ENCODE data around the gene STK32C. TPM values are rescaled to one million over a fixed set of nuclear protein-coding genes. Genes with fewer than 3 reads are reported as not detected.

The STK32C gene
- total RNA-seq, 1 donor from 2014 or later = 2.5 TPM

DNA sequence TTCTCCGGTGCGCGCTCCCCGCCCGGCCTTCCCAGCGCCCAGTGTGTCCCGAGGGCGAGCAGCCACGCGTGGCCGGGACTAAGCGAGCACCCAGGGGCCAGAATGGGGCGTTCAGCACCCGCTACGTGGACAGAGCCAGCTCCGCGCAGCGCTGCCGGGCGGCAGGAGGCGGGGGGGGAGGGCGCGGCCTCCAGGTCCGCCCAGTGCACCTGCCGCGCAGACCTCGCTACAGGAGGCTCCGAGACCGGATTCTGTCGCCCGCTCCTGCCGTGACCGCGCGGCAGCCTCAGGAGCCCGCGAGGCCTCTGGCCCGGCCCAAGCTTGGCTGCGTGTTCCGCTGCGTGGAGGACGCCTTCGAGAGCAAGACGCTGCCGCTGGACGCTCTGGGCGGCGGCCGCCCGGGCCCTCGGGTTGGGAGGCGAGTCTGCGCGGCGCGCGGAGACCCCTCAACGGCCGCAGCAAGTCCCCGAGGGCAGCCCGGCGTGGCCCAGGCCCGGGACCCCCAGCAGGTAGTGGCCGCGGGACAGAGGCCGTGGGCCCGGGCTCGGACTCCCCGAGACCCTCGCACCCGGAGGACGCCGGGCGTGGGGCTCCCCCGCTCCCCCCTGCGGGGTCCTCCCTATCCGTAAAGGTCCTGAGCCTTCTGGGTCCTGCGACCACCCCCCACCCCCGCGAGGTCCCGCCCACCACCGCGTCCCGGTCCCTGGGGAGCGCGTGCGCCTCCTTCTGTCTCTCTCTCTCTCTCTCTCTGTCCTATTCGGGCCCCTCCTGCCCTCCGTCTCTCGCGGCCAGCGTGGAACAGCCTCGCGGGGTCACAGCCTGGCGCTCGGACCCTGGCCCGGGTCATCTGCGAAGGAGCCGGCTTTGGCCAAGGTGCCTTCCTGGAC lies 121.9 kb downstream of the STK32C start:
- no peaks in the 10 kb centered on the region for H3K9me3 ChIP-seq (ENCODE audit: low read depth)
- peak overlapping the region; percentile 86 for H3K4me3 ChIP-seq
- no peaks in the 10 kb centered on the region for H3K79me2 ChIP-seq (ENCODE audit: low read depth)
- Mint-ChIP-seq H3K36me3 (peaks cover 20% of the 10 kb centered on the region), H3K9me3 (no peaks in the 10 kb centered on the region), H3K4me1 (peaks cover 15% of the 10 kb centered on the region), H3K4me3 (peak overlapping the region; percentile 70), H3K27ac (no peak overlapping the region), H3K27me3 (ENCODE audit: insufficient read depth, low read depth) (peaks cover 29% of the 10 kb centered on the region)
- H3K9ac ChIP-seq = no peak overlapping the region
- no peaks in the 10 kb centered on the region for H3K36me3 ChIP-seq
- H3K4me1 ChIP-seq = peaks cover 6% of the 10 kb centered on the region
- peak overlapping the region; percentile 81 for H3K4me2 ChIP-seq
- peaks cover 91% of the 10 kb centered on the region for H3K27me3 ChIP-seq
- peaks cover 9% of the 10 kb centered on the region for H3F3A ChIP-seq (ENCODE audit: low read depth)
- no peak overlapping the region for H2AFZ ChIP-seq (replicated peaks)
- peaks cover 58% of the 10 kb centered on the region for H4K20me1 ChIP-seq (ENCODE audit: low read depth)
- DNase-seq (ENCODE audit: low spot score) = peak; percentile 84
- TF ChIP-seq EZH2phosphoT487 (IDR thresholded peaks at IDR 0.05) = peak; percentile 90
- TF ChIP-seq, protein P1, sequence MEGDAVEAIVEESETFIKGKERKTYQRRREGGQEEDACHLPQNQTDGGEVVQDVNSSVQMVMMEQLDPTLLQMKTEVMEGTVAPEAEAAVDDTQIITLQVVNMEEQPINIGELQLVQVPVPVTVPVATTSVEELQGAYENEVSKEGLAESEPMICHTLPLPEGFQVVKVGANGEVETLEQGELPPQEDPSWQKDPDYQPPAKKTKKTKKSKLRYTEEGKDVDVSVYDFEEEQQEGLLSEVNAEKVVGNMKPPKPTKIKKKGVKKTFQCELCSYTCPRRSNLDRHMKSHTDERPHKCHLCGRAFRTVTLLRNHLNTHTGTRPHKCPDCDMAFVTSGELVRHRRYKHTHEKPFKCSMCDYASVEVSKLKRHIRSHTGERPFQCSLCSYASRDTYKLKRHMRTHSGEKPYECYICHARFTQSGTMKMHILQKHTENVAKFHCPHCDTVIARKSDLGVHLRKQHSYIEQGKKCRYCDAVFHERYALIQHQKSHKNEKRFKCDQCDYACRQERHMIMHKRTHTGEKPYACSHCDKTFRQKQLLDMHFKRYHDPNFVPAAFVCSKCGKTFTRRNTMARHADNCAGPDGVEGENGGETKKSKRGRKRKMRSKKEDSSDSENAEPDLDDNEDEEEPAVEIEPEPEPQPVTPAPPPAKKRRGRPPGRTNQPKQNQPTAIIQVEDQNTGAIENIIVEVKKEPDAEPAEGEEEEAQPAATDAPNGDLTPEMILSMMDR (IDR thresholded peaks at IDR 0.05) = no peak
- peak; percentile 84 for TF ChIP-seq EZH2 (IDR thresholded peaks at IDR 0.05)
- no peak overlapping the region for H3K27ac ChIP-seq

DNA sequence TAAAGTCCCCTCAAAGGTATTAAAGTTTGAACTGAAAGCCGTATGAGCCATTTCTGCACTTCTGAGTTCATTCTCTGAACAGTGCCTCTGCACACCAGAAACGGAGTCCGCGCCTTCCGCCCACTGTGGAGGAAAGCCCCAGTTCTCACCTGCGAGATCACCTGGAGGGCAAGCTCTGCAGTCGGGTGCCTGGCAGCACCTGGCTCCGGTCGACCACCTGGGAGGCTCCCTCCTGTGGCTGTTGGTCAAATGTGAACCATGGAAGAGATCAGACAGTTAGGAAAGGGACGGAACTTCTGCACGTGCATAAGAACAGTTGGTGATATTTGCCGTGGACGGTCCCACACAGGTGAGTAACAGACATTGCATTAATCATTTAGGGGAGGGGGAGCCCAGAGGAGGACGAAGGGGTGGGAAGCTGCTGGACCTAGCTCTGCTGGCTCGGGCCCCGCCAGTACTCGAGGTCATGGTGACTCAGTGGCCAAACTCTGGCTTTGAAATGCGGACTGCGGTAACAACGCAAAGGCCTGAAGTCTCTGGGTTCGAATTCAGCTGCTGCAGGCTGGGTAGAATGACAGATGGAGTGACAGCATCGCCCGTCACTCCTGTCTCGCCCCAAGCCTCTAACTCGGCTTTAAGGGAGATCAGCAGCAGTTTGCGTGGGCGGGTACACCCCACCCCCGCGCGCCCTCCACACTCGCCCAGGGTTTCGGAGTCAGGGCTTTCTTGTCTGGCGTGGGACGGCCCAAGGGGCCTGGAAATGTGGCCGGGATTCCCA lies 122.7 kb downstream of the STK32C start:
- Histone ChIP-seq H3K79me2 (ENCODE audit: low read depth) (no peaks in the 10 kb centered on the region), H3K9me3 (ENCODE audit: low read depth) (no peaks in the 10 kb centered on the region), H3K9ac (no peak overlapping the region), H2AFZ (replicated peaks) (no peak overlapping the region), H3K27ac (no peak overlapping the region), H3K4me1 (peaks cover 6% of the 10 kb centered on the region), H4K20me1 (ENCODE audit: low read depth) (peaks cover 52% of the 10 kb centered on the region), H3K27me3 (peaks cover 91% of the 10 kb centered on the region), H3K36me3 (no peaks in the 10 kb centered on the region), H3K4me3 (no peak overlapping the region), H3K4me2 (no peak overlapping the region), H3F3A (ENCODE audit: low read depth) (peaks cover 11% of the 10 kb centered on the region)
- no peak for DNase-seq (ENCODE audit: low spot score)
- H3K27me3 Mint-ChIP-seq (ENCODE audit: insufficient read depth, low read depth) = peaks cover 34% of the 10 kb centered on the region
- peaks cover 15% of the 10 kb centered on the region for H3K4me1 Mint-ChIP-seq
- peaks cover 12% of the 10 kb centered on the region for H3K36me3 Mint-ChIP-seq
- H3K9me3 Mint-ChIP-seq = no peaks in the 10 kb centered on the region
- peak overlapping the region; percentile 81 for H3K4me3 Mint-ChIP-seq
- H3K27ac Mint-ChIP-seq = peak overlapping the region; percentile 23
- no peak for TF ChIP-seq EZH2phosphoT487 (IDR thresholded peaks at IDR 0.05)
- no peak for TF ChIP-seq EZH2 (IDR thresholded peaks at IDR 0.05)
- TF ChIP-seq, protein P1 (IDR thresholded peaks at IDR 0.05) = no peak

DNA sequence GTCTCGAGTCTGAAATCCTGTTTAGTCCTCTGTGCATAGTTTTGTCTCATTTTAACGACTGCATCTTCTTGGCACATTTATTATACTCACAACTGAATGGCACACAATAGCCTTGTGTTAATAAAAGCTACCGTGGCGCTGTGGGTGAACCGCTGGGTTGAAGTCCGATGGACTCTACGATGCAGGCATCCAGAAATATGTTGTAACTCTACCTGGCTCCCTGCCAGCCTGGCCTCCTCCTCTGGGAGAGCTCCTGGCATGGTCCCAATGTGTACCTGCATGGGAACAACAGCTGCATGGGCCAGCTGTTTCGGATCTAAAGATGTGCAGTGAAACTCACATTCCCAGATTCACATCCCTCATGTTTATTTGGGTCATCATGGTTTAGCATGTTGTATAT lies 124.7 kb downstream of the STK32C start:
- peaks cover 5% of the 10 kb centered on the region for H3K4me1 Mint-ChIP-seq
- Histone ChIP-seq H3F3A (ENCODE audit: low read depth) (peaks cover 6% of the 10 kb centered on the region), H4K20me1 (ENCODE audit: low read depth) (peaks cover 34% of the 10 kb centered on the region), H3K4me3 (no peak overlapping the region), H3K4me2 (no peak overlapping the region), H3K36me3 (no peaks in the 10 kb centered on the region), H3K9ac (no peak overlapping the region), H3K4me1 (peaks cover 6% of the 10 kb centered on the region), H2AFZ (replicated peaks) (no peak overlapping the region), H3K9me3 (ENCODE audit: low read depth) (no peaks in the 10 kb centered on the region), H3K79me2 (ENCODE audit: low read depth) (no peaks in the 10 kb centered on the region), H3K27ac (no peak overlapping the region), H3K27me3 (peaks cover 80% of the 10 kb centered on the region)
- H3K36me3 Mint-ChIP-seq = no peaks in the 10 kb centered on the region
- no peaks in the 10 kb centered on the region for H3K9me3 Mint-ChIP-seq
- H3K27ac Mint-ChIP-seq = no peak overlapping the region
- H3K27me3 Mint-ChIP-seq (ENCODE audit: insufficient read depth, low read depth) = peaks cover 37% of the 10 kb centered on the region
- no peak for DNase-seq (ENCODE audit: low spot score)
- H3K4me3 Mint-ChIP-seq = no peak overlapping the region
- TF ChIP-seq, protein P1 (IDR thresholded peaks at IDR 0.05) = no peak
- TF ChIP-seq EZH2 (IDR thresholded peaks at IDR 0.05) = no peak
- no peak for TF ChIP-seq EZH2phosphoT487 (IDR thresholded peaks at IDR 0.05)

Measured in neural progenitor cell (in vitro differentiated cells).